ENCODE data around the gene TMEM115.

Gene TMEM115

DNA sequence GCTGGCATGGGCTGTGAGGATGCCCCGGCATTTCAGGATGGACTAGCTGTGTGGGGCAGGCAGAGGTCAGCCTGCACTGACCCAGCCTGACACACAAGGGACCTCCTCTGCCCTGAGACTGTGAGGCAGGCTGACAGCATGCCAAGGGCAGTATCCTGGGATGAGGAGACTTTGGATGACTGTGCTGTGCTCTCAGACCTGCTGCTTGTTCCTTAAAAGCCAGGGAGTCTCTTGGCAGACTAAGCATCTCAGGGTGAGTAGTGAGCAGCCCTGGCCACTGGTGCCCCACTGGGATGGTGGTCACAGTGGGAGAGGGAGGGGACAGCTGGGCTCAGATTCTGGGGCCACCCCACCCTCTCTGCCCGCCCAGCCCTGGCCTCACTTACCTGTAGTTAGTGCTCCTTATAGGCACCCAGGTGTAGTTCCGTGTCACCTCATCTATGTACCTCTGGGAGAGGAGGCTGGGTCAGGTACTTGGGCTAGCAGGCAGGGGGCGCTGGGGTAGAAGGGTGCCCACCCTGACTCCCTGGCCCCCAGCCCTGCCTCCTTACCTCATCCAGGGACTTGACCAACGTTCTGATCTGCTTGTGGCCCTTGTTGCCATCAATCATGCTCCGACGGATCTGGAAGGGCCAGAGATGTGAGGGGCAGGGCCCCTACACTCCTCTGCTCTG lies 16.1 kb upstream of the TMEM115 start:
- DNase-seq, result no peak

- DNase-seq, result no peak
These were observed 15.3 kb upstream of the TMEM115 start for GRCh38 chr3:50374363-50375257.

DNA sequence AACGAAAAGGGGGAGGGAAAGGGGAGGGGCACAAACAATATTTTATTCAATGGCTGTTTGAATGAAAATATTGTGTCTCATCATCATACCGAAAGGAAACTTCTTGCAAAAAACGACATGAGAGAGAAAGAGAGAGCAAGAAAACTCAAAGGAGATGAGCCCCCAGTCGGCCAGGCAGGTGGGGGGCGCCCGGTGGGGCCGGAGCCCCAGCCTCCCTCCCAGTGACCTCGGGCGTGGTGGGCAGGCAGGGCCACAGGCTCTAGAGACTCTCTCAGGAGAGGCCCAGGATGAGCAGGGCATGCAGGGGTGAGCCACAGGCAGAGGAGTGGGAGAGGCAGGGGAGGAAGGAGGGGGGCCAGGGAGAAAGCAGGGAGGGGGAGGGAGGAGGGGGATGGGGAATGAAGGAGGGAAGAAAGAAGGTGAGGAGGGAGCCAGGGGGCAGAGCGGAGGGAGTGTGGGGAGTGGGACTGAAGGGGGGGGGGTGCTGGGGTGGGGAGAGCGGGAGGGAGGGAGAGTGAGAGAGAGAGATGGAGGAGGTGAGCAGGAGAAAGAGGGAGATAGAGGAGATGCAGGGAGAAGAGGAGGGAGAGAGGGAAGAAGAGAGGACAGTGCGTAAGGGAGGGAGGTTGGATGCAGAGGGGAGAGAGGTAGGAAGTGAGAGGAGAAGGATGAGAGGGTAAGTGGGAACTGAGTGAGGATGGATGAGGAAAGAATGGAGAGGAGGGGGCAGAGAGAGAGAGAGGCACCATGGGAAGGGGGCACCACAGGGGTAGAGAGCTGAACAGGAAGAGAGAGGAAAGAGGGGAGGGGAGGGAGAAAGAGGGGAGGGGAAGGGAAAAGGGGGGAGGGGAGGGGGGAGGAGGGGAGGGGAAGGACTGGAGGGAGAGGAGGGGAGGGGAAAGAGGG lies 14.1 kb upstream of the TMEM115 start:
- DNase-seq, result no peak

DNA sequence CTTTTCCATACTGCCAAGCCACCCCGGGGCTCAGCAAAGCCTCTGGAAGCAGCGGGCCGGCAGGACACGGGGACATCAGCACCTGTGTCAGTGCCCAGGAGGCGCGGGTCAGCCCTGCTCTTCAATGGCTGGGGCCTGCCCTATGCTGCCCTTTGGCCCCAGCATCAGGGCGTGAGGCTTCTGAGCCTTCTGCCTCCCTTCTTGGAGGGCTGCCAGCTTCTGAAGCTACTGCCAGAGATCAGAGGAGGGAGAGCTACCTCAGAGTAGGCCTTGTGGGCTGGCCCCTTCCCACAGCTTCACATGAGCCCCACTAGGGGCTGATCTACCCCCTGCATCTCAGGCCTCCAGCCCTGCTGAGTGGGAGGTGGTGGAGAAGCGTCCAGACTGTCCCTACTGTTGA lies 13.0 kb upstream of the TMEM115 start:
- peak; percentile 25 for DNase-seq

- no peak for DNase-seq
These were observed 11.9 kb upstream of the TMEM115 start for GRCh38 chr3:50371133-50371685.

DNA sequence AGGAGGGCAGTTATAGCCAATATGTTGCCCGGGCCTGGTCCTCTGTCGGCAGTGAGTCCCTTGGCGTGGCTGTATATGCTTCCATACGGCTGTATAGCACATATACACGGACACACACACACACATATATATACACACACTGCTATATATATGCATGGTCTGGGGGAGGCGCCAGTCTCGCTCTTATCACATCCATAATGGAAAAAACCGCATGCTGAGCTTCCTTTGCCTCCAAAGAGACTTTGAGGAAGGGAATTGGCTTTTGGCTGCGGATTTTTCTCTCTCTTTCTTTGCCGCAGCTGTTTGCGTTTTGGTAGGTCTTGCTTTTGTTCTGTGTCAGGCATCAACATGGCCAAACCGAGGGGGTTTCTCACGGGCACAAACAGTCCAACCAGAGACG lies 11.3 kb upstream of the TMEM115 start:
- no peak for DNase-seq

- no peak for DNase-seq
These were observed 9.8 kb upstream of the TMEM115 start for GRCh38 chr3:50369012-50369670.

GRCh38 chr3:50365842-50366220 lies 6.5 kb upstream of the TMEM115 start:
- DNase-seq, result no peak

GRCh38 chr3:50365080-50365841 lies 5.9 kb upstream of the TMEM115 start:
- no peak for DNase-seq

- DNase-seq, result no peak
These were observed 5.3 kb upstream of the TMEM115 start for GRCh38 chr3:50364573-50365079.

DNA sequence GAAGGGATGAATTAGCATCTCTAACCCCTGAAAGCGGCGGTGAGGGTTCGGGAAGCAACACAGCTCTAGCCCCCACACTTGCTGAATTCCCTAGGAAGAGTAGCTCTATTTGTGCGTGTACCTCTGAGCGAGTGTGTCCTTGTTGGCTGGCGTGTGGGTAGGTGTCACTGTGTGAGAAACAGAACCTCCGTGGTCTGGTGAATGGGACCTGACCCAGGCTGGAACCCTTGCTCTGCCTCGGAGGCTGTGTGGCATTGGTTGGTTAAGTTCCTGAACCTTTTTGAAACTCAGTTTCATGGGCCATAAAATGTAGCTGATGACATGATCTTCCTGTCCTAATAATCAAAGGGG lies 414 bp upstream of the TMEM115 start:
- no peak for DNase-seq

GRCh38 chr3:50358355-50358910 lies 888 bp downstream of the TMEM115 start:
- no peak for DNase-seq

DNA sequence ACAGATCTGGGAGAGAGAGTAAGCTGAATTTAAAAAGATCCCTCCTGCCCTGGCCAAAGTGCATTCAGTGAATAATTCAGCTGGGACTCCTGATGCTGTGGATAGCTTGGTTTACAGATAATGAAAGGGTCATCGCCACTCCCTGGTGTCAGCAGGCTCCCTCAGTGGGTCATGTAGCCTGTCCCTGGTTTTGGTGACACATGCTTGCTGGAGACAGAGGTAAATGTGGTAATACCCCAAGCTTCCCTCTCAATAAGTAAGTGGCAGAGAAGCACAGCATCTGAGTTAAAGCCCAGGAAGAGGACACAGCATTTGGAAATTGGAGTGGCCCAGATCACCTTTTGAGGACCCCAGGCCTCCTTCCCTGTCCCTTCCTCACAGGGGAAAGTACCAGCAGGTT lies 1.8 kb downstream of the TMEM115 start:
- DNase-seq, result no peak

GRCh38 chr3:50356553-50356952 lies 2.8 kb downstream of the TMEM115 start:
- no peak for DNase-seq

DNA sequence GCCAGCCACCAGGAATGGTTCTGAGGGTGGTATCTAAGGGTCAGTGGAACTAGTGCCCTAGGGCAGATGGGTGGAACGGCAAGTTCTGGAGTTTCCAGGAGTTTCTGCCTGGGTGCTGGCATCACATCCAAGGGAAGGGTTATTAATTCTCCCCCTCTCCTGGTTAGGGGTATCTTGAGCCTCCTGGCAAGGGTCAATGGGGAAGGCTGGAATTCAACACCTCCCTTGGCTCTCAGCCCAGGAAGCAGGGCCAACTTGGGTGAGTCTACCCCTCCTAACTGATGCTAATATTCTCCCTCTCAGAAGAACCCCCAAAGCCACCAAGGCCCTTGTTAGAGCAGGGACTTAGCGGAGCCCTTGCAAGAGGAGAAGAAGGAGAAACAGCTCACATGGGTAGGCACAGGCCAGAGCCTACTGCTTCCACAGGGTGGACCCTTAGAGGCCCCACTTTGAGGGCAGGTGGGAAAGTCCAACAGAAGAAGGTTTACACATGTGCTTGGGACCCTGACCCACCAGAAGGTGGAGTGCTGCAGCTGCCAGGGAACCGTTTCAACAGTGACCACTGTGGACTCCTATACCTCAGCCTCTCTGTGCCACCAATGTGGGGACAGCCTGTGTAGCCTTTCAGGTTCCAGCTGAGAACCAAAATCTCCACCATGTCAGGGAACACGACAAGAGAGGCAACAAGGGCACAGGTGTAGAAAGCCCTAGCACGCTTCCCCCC lies 3.3 kb downstream of the TMEM115 start:
- DNase-seq, result no peak

GRCh38 chr3:50354850-50355249 lies 4.5 kb downstream of the TMEM115 start:
- no peak for DNase-seq

- no peak for DNase-seq
These were observed 5.0 kb downstream of the TMEM115 start for GRCh38 chr3:50354186-50354764.

GRCh38 chr3:50353245-50354004 lies 5.9 kb downstream of the TMEM115 start:
- DNase-seq, result no peak

GRCh38 chr3:50352781-50353180 lies 6.5 kb downstream of the TMEM115 start:
- DNase-seq, result no peak

Data from DMS79 (cell line).